Measurements from ENCODE around the gene ITGB5.

The ITGB5 gene

GRCh38 chr3:124890573-124891190 is 3.5 kb upstream of the ITGB5 start:
- DNase-seq: no peak

GRCh38 chr3:124888482-124889441 is 1.6 kb upstream of the ITGB5 start:
- DNase-seq: no peak

DNA sequence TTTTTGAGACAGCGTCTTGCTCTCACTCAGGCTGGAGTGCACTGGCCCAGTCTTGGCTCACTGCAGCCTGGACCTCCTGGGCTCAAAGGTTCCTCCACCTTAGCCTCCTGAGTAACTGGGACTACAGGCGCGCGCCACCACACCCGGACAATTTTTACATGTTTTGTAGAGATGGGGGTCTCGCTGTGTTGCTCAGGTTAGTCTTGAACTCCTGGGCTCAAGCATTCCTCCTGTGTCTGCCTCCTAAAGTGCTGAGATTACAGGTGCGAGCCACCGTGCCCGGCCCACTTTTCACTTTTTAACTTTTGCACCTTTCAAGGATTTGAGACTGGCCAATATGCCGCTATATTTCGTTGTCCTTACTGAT is 750 bp upstream of the ITGB5 start:
- no peak for DNase-seq

GRCh38 chr3:124886168-124887056 is 753 bp downstream of the ITGB5 start:
- peak; percentile 49 for DNase-seq

DNA sequence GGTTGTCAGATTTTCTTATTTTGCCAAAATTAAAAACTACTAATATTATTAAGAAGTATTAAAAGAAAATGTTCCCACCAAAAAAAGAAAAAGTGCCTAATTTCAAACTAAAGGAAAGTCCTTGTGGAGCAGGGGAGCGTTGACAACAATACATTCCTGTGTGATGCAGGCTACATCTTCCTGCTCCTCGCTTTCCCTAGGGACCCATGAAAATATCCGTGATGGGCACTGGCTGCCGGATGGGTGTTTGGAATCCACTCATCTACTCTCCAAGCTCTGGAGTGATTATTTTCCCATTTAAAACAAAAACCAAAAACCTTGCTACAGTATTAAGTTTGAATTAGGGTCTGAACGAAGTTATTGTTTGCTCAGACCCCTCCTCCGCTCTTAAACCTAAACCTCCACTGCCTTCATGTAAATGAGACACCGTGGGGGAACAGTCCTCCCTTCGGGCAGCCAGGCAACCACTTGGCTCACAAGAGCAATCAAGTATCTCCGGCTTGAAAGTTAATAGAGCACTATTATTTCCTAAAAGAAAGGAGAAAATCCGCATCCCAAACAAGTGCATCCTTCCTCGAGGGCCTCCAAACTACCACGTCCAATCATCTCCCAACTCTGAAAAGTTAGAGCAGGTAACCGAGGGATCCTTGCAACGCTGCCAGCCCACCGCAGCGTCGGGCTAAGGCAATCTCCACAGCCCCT is 1.5 kb downstream of the ITGB5 start:
- no peak for DNase-seq

- DNase-seq: no peak
Measured at GRCh38 chr3:124884474-124885101, 2.6 kb downstream of the ITGB5 start.

- DNase-seq: no peak
Measured at GRCh38 chr3:124883766-124884473, 3.2 kb downstream of the ITGB5 start.

DNA sequence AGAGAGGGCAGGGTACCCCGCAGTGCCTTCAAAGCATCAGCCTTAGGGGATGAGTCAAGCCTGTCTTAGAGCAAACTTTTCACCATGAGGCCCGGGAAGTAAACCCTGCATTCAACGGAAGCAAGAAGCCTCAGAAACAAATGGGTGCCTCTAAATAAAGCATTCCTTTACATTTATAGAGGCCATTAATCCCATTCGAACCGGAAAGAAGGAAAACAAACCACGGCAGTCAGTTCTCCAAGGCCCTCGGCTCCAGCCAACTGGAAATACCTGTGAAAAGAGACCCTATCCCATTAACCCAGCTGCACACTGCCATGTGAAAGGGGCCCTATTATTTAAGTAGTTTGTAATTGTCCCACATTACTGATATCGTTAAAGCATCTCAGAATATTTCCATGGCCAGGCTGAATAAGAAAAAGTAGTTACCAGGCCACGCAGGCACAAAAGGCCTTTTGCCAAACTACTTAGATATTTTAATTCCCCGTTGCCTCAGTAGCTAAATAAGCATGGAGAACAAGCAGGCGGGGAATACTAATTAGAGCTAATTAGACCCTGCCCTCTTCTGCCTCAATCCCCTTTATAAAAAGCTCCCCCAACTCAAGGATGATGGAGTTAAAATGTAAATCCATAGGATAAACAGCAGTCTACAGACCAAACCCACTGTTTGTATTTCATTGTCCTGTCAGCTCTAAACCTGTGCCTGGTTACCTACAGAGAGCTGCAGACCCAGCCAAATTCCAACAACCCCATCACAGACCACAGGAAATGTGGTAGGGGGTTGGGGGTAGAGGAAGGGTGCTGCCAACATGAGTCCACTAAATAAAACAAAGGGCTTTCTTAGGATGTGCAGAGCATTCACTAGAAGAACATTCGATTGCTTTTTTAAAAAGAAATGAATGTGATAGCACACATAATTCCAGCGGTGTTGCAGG is 4.1 kb downstream of the ITGB5 start:
- DNase-seq: no peak

DNA sequence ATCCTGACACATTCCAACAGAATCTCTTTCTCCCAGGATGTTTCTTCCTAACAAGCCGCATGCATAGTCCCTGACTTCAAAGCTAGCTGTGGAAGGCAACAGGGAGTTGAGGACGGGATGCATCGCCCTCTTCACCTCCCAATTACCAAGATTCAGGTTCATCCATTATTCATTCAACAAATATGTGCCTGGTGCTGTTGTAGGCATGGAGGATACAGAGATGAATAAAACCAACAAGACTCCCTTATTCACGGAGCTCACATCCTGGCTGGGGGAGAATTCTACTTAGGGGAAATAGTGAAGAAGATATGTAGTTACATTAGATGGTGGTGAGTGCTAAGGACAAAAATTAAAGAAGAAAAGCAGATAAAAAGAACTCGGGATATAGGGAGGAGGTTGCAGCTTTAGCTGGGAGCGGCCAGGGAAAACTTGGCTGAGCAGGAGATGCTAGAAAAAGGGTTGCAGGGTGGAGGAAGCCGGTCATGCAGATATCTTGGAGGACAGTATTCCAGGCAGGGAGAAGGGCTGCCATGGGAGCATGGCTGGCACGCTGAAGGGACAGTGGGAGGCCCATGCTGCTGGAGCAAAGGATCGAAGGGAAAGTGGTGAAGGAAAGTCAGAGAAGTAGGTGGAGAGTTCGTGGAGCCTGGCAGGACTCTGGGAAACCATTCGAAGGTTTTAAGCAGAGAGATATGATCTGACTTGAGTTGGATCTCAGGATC is 5.0 kb downstream of the ITGB5 start:
- DNase-seq: no peak

DNA sequence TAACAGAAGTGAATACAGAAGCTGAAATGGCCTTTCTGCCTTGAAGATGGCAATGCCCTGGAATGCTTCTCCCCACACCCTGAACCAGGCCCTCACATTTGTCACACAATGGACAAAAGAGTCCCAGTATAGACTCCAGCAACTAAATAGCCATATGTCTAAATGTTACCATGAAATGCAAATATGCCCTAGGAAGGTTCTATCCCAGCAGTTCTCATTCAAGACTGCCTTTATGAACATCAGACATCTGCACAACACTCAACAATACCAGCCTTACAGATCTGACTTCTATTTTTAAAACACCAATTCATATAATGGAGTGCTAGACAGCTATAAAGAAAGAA is 7.9 kb downstream of the ITGB5 start:
- no peak for DNase-seq

- DNase-seq: peak; percentile 65
Measured at GRCh38 chr3:124878561-124879336, 8.4 kb downstream of the ITGB5 start.

DNA sequence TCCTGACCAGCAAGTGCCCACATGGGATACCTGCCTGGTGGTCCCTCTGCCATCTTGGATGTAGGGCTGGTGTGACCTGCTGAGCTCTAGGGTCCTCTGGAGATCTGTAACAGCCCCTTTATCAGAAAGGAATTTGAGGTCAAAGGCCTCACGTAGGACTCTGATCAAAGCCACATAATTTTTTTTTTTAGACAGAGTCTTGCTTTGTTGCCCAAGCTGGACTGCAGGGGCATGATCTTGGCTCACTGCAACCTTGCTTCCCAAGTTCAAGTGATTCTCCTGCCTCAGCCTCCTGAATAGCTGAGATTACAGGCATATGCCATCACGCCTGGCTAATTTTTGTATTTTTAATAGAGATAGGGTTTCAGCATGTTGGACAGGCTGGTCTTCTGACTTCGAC is 9.5 kb downstream of the ITGB5 start:
- DNase-seq: no peak

DNA sequence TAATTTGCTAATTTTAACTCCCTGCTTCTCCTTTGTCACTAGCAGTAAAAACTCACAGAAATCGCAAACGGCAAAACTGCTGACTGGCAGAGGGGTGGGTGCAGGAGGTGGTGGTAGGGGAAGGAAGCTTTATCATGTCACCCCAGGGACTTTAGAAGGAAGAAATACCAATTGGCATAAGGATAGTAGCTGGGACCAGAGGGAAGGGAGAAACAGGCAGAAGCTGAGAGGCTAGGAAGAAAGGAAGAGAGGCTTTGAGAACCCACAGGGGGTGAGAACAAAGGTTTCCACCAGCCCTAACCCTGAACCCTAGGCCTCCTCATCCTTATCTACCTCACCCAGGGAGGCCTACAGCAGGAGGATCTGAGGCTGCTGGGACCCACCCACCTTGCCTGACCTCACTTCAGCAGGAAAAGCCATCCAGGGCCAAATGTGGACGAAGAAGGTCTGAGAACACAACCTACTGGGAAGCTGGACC is 10.7 kb downstream of the ITGB5 start:
- DNase-seq: peak; percentile 85

DNA sequence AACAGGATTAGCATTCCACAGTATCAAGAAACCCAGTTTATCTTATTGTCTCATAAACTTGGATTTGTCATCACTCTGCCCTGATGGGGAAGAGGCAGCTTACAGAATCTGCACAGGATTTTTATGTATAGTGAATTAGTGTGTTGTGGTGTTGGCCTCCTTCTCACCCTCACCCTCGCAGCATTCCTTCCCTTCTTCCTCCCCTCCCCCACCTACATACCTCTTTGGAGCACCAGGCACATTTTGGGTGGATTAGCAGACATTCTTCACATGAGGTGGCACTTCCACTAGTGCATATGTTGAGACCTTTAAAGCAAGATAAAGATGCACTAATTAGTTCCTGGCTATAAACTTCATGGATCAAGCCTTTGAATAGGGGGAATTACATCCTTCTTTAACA is 13.9 kb downstream of the ITGB5 start:
- no peak for DNase-seq

DNA sequence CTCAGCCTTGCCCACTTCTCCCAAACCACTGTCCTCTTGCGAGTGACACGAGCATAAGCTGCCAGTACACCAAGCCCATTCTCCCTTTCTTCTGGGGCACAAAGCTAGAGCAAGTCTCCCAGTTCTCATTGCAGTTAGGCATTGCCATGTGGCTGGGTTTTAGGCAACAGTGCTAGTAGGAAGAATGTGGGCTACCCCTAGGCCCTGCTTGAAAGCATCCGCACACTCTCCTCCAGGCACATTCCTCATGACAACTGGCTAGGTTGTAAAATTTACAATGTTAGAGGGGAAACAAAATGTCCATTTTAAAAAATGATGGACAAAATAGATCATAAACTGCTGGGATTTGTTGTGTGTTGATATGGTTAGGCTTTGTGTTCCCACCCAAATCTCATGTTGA is 19.7 kb downstream of the ITGB5 start:
- no peak for DNase-seq

DNA sequence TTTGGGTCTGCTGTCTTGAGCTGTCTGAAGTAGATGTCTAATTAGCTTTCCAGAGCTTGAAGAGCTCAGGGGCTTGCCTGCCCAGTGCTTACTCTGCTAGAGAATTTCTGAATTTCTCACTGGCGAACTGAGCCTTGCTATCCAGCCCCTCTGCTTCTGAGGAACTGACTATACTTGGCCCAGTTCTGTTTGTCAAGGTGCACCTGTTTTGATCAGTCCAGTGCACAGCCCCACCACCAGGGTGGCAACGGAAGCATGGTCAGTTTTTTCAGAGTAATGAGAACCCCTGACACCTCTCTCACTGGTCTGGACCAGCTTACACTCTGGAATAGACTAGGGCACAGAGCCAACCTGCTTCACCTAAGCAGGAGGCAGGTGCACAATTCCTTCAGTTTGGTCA is 25.2 kb downstream of the ITGB5 start:
- no peak for DNase-seq

GRCh38 chr3:124861041-124861440 is 26.1 kb downstream of the ITGB5 start:
- DNase-seq: no peak

GRCh38 chr3:124860599-124860998 is 26.6 kb downstream of the ITGB5 start:
- peak; percentile 47 for DNase-seq

- peak; percentile 48 for DNase-seq
Measured at GRCh38 chr3:124859025-124859424, 28.1 kb downstream of the ITGB5 start.
